Ishikawa (cell line): ENCODE measurements around the gene ZNF280D.
A peak's percentile ranks its signal among the peaks of the same experiment; 100 is the strongest.

Source experiments
- CEBPB ChIP-seq: IDR thresholded peaks from 2 replicates; pipeline ENCODE4 v1.6.1; 2012
- CREB1 ChIP-seq: IDR thresholded peaks from 2 replicates; pipeline ENCODE4 v1.6.1; 2012; ENCODE audit warnings: low read depth
- EGR1 ChIP-seq: IDR thresholded peaks from 2 replicates; pipeline ENCODE4 v1.6.1; 2012
- EP300 ChIP-seq: IDR thresholded peaks from 2 replicates; pipeline ENCODE4 v1.6.1; 2012; ENCODE audit warnings: borderline replicate concordance
- FOXM1 ChIP-seq: IDR thresholded peaks from 2 replicates; pipeline ENCODE4 v1.6.1; 2012; ENCODE audit warnings: low read depth, borderline replicate concordance
- NFIC ChIP-seq: IDR thresholded peaks from 2 replicates; pipeline ENCODE4 v1.6.1; 2012
- RAD21 ChIP-seq: IDR thresholded peaks from 2 replicates; pipeline ENCODE4 v1.6.1; 2012; ENCODE audit warnings: low read depth
- TAF1 ChIP-seq: IDR thresholded peaks from 2 replicates; pipeline ENCODE4 v1.6.1; 2012; ENCODE audit warnings: low read depth, mild to moderate bottlenecking
- TCF12 ChIP-seq: IDR thresholded peaks from 2 replicates; pipeline ENCODE4 v1.6.1; 2012; ENCODE audit warnings: low read depth
- TEAD4 ChIP-seq: IDR thresholded peaks from 2 replicates; pipeline ENCODE4 v1.6.1; 2012
- YY1 ChIP-seq: IDR thresholded peaks from 2 replicates; pipeline ENCODE4 v1.6.1; 2012; ENCODE audit warnings: low read depth
- ZBTB7A ChIP-seq: IDR thresholded peaks from 2 replicates; pipeline ENCODE4 v1.6.1; 2012; ENCODE audit warnings: low read depth
- TF ChIP-seq, protein P1 (sequence below): IDR thresholded peaks from 2 replicates; pipeline ENCODE4 v1.6.1; 2012
- TF ChIP-seq, protein P2 (sequence below): IDR thresholded peaks from 2 replicates; pipeline ENCODE4 v1.6.1; 2012; ENCODE audit warnings: low read depth, mild to moderate bottlenecking
- TF ChIP-seq, protein P3 (sequence below): IDR thresholded peaks from 2 replicates; pipeline ENCODE4 v1.6.1; 2012

Gene ZNF280D, protein sequence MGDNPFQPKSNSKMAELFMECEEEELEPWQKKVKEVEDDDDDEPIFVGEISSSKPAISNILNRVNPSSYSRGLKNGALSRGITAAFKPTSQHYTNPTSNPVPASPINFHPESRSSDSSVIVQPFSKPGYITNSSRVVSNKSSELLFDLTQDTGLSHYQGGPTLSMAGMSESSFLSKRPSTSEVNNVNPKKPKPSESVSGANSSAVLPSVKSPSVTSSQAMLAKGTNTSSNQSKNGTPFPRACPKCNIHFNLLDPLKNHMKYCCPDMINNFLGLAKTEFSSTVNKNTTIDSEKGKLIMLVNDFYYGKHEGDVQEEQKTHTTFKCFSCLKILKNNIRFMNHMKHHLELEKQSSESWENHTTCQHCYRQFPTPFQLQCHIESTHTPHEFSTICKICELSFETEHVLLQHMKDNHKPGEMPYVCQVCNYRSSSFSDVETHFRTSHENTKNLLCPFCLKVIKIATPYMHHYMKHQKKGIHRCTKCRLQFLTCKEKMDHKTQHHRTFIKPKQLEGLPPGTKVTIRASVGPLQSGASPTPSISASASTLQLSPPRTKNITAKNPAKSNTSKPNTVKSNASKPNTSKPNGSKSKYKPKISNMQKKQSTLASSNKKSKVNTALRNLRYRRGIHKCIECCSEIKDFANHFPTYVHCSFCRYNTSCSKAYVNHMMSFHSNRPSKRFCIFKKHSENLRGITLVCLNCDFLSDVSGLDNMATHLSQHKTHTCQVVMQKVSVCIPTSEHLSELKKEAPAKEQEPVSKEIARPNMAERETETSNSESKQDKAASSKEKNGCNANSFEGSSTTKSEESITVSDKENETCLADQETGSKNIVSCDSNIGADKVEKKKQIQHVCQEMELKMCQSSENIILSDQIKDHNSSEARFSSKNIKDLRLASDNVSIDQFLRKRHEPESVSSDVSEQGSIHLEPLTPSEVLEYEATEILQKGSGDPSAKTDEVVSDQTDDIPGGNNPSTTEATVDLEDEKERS

DNA sequence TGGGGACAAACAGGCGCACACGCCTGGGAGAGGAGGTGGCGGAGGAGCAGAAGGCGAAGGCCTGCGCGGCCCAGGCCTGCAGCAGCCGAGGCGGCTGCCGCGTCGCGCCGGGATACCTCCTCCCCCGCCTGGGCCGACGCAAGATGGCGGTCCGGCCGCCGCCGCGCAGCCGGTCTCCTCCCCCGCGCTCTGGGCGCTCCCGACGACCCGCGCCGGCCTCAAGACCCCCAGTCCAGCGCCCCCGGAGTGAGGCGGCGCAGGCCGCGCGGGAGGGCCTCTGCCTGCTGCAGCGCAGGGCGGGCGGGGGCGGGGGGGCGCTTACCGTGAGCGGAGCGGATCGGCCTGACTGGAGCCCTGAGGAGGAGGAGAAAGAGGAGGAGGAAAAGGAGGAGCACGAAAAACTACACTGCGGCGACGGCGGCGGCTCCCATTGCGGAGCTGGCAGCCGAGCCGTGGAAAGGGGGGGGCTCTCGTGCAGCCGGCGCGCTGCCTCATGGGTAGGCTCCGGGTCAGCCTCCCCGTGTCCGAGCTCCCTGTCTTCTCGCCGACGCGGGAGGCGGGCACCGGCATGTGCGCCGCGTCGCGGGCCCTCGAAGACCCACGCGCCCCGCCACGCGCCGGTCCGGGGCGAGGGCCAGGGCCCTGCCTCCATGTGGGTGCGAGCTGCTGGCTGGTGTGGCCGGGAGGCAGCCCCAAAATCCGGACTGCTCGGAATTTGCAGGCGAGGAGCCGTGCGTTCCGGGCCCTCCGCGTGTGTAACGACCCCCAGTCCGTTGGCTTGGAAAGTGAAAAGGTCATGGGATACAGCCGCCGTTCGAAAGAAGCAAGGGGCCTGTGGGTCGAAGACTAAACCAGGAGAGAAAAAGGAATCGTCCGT, at the start of gene ZNF280D:
TSS of gene ZNF280D (minus strand) at position 374 of the 877 bp plus-strand sequence. CDS start 26,400 bp downstream, outside the sequence.
- no peak for TF ChIP-seq EP300
- TF ChIP-seq ZBTB7A = peak; percentile 64; the same call in 1 of the 2 replicates
- TF ChIP-seq YY1 = peak; percentile 84
- peak; percentile 43 for TF ChIP-seq TAF1
- no peak for TF ChIP-seq NFIC
- TF ChIP-seq, protein P1, sequence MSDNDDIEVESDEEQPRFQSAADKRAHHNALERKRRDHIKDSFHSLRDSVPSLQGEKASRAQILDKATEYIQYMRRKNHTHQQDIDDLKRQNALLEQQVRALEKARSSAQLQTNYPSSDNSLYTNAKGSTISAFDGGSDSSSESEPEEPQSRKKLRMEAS = peak; percentile 100
- TF ChIP-seq EGR1 = peak; percentile 64
- peak; percentile 0; the same call in 1 of the 2 replicates for TF ChIP-seq RAD21
- TF ChIP-seq TEAD4 = peak; percentile 42; the same call in 1 of the 2 replicates

DNA sequence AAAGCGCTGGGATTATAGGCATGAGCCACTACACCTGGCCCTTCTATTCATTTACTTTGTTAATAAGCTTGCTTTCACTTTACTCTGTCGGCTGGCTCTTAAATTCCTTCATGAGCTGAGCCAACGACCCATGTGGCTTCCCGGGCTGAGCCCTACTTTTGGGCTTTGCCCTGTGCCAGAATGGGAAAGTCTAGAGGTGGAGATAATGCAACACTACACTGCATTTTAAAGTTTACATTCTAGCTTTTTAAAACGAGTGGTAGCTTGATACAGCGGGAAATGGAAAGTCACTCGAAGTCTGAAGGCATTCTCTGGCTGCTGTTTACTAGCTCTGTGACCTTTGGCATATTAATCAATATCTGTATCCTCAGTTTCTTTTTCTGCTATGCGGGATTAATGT, 49.0 kb upstream of the ZNF280D start:
- no peak for TF ChIP-seq TEAD4
- no peak for TF ChIP-seq YY1
- TF ChIP-seq, protein P1 = no peak
- TF ChIP-seq FOXM1 = no peak
- no peak for TF ChIP-seq EGR1

DNA sequence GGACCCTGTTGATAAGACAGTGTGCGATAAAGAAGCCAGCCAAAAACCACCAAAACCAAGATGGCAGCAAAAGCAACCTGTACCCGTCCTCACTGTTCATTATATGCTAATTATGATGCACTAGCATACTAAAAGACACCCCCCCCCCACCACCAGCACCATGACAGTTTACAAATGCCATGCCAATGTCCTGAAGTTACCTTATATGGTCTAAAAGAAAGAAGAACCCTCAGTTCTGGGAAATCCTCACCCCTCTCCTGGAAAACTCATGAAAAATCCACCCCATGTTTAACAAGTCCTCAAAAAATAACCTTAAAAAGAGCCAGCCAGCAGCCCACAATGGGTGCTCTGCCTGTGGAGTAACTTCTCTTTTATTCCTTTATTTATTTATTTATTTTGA, 48.4 kb upstream of the ZNF280D start:
- TF ChIP-seq ZBTB7A (no peak), EP300 (no peak), TCF12 (no peak), CREB1 (no peak), RAD21 (no peak)
- TF ChIP-seq, protein P2, sequence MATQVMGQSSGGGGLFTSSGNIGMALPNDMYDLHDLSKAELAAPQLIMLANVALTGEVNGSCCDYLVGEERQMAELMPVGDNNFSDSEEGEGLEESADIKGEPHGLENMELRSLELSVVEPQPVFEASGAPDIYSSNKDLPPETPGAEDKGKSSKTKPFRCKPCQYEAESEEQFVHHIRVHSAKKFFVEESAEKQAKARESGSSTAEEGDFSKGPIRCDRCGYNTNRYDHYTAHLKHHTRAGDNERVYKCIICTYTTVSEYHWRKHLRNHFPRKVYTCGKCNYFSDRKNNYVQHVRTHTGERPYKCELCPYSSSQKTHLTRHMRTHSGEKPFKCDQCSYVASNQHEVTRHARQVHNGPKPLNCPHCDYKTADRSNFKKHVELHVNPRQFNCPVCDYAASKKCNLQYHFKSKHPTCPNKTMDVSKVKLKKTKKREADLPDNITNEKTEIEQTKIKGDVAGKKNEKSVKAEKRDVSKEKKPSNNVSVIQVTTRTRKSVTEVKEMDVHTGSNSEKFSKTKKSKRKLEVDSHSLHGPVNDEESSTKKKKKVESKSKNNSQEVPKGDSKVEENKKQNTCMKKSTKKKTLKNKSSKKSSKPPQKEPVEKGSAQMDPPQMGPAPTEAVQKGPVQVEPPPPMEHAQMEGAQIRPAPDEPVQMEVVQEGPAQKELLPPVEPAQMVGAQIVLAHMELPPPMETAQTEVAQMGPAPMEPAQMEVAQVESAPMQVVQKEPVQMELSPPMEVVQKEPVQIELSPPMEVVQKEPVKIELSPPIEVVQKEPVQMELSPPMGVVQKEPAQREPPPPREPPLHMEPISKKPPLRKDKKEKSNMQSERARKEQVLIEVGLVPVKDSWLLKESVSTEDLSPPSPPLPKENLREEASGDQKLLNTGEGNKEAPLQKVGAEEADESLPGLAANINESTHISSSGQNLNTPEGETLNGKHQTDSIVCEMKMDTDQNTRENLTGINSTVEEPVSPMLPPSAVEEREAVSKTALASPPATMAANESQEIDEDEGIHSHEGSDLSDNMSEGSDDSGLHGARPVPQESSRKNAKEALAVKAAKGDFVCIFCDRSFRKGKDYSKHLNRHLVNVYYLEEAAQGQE = no peak
- TF ChIP-seq, protein P3, sequence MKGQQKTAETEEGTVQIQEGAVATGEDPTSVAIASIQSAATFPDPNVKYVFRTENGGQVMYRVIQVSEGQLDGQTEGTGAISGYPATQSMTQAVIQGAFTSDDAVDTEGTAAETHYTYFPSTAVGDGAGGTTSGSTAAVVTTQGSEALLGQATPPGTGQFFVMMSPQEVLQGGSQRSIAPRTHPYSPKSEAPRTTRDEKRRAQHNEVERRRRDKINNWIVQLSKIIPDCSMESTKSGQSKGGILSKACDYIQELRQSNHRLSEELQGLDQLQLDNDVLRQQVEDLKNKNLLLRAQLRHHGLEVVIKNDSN = no peak
- TF ChIP-seq, protein P1 = no peak

DNA sequence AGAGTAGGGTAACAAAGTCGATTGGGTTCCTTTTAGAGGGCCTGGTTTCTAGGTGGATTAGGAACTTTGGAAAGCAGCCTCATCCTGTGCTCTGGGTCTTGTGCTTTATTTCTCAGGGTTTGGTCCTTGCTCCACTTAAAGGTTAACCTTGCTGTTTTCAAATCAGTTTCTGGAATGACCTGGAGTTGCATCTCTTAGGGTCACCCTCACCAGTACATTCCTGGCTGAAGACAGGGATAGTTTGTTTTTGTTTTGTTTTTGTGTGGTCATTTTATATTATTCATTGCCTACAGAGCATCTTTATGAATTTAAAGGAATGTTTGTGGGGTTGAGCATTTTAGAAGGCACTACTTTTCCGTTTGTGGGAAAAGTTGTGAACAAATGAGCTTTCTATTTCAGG, 45.5 kb upstream of the ZNF280D start:
- TF ChIP-seq FOXM1 (no peak), NFIC (no peak), TEAD4 (no peak), RAD21 (no peak), CEBPB (no peak), EP300 (no peak), EGR1 (no peak)
- TF ChIP-seq, protein P2 = no peak

DNA sequence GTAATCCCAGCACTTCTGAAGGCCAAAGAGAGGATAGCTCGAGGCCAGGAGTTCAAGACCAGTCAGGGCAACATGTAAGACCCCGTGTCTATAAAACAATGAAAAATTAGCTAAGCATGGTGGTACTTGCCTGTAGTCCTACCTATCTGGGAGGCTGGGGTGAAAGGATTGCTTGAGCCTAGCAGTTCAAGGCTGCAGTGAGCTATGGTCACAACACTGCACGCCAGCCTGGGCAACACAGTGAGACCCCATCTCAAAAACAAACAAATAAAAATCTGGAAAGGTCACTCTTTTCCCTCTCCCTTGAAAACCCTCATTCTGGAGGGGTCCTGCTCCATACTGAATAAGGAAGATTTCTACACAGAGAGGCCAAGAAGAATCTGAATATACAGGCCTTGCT, 43.5 kb upstream of the ZNF280D start:
- TF ChIP-seq, protein P2 = no peak
- TF ChIP-seq CEBPB = no peak
